Right ventricle myocardium inferior (tissue), 1 donor: ENCODE data around the gene RHBG. TPM values are rescaled to one million over a fixed set of nuclear protein-coding genes. Genes with fewer than 3 reads are reported as not detected.

ENCODE experiments used
- ATAC-seq: fragments of 200-7000 bp; cut with Tn5 transposase; one replicate; pipeline ENCODE4 v1.9.1; 2020; ENCODE audit warnings: mild to moderate bottlenecking, moderate library complexity
- DNase-seq: peaks from one replicate; pipeline ENCODE4 v3.0.0; 2021; ENCODE audit errors: missing footprints
- intact Hi-C: fragments of 100-400 bp; cut with DNase I; formaldehyde crosslinking; loops from one replicate; pipeline ENCODE4 v1.11.0; 2022
- microRNA-seq: library from miRNA; unstranded; fragments of <30 nt; microRNA quantifications from one replicate; pipeline ENCODE4 v1.2.0, GENCODE V29; 2020
- total RNA-seq: library from RNA; stranded (reverse); fragmentation: NEBNext Ultra II Directional; extraction: Animal tissue kit (Norgen Biotek cat#: 25700); gene quantifications from one replicate; pipeline ENCODE4 v1.2.1, GENCODE V29; 2021
- donor health status: DM: no; HTN: yes; CAD: no; lungs with severe emphysema.

Gene RHBG
- total RNA-seq, 1 donor from 2014 or later, result not detected

- intact Hi-C loops, result no loop called here
- no peak for DNase-seq
- no peak for ATAC-seq
Measured at GRCh38 chr1:156433602-156434001, 64.6 kb downstream of the RHBG start.

Small RNAs within 50 kb of the gene (microRNA-seq; reads per million reads assigned to microRNA genes)
- gene MIR9-1, result not detected

Other genes starting within 250 kb of the RHBG start
- 2.2 TPM for gene SEMA4A, start 215.6 kb upstream of the RHBG start, total RNA-seq
- 16.3 TPM for gene SLC25A44, start 175.1 kb upstream of the RHBG start, total RNA-seq
- gene PMF1, start 156.2 kb upstream of the RHBG start, total RNA-seq, result 68.6 TPM
- 0.32 TPM for gene BGLAP, start 127.0 kb upstream of the RHBG start, total RNA-seq
- gene PAQR6, start 121.2 kb upstream of the RHBG start, total RNA-seq, result 0.54 TPM
- 91.6 TPM for gene SMG5, start 86.4 kb upstream of the RHBG start, total RNA-seq
- 1.4 TPM for gene TMEM79, start 84.9 kb upstream of the RHBG start, total RNA-seq
- 16.4 TPM for gene GLMP, start 73.5 kb upstream of the RHBG start, total RNA-seq
- gene VHLL, start 69.9 kb upstream of the RHBG start, total RNA-seq, result not detected
- gene CCT3, start 30.9 kb upstream of the RHBG start, total RNA-seq, result 137 TPM
- not detected for gene TSACC, start 30.7 kb upstream of the RHBG start, total RNA-seq
- gene MEF2D, start 131.6 kb downstream of the RHBG start, total RNA-seq, result 99.7 TPM
- 1.2 TPM for gene IQGAP3, start 203.4 kb downstream of the RHBG start, total RNA-seq
- not detected for gene TTC24, start 210.5 kb downstream of the RHBG start, total RNA-seq
- 116 TPM for gene NAXE, start 222.6 kb downstream of the RHBG start, total RNA-seq
- gene GPATCH4, start 232.3 kb downstream of the RHBG start, total RNA-seq, result 14.6 TPM